Epithelial cell of proximal tubule (primary cell): ENCODE results near the gene INPP4A. TPM values are rescaled to one million over a fixed set of nuclear protein-coding genes. Genes with fewer than 3 reads are reported as not detected.

Experiments used
- DNase-seq: peaks from one replicate; pipeline ENCODE4 v3.0.0-alpha.2; 2011; ENCODE audit warnings: low read depth
- H3K4me3 ChIP-seq: 2 replicates; pipeline ENCODE4 v1.5.1; 2011; ENCODE audit warnings: low read depth, mild to moderate bottlenecking, low read length
- total RNA-seq: library from RNA; depleted of rRNA; stranded (reverse); fragments of >200 nt; gene quantifications from 2 replicates; pipeline ENCODE4 v1.2.3, GENCODE V29; 2015
- TF ChIP-seq, protein P1 (sequence below): conservative IDR thresholded peaks from 2 replicates; pipeline ENCODE4 v1.5.1; 2012; ENCODE audit warnings: low read depth, mild to moderate bottlenecking, low read length

INPP4A gene
- total RNA-seq, 1 donor from 2014 or later, result 12.2 TPM

DNA sequence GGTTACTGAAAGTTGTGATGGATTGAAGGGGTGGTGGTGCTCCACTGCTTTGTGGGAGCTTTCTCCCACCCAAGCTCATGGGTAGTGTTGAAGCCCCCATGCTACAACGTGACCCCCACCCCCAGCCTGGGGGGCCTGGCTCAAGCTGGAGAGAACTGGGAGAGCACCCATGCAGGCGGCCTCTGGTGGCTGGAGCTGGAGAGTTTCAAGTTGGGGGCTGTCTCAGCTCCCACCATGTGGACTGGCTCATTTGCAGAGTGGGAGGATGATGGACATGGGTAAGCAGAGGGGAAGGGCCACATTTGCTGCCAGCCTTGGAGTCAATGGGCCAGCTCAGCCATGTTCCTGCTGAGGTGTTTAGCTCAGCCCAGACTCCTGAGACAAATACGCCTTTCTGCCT lies 62.8 kb downstream of the INPP4A start:
- TF ChIP-seq, protein P1, sequence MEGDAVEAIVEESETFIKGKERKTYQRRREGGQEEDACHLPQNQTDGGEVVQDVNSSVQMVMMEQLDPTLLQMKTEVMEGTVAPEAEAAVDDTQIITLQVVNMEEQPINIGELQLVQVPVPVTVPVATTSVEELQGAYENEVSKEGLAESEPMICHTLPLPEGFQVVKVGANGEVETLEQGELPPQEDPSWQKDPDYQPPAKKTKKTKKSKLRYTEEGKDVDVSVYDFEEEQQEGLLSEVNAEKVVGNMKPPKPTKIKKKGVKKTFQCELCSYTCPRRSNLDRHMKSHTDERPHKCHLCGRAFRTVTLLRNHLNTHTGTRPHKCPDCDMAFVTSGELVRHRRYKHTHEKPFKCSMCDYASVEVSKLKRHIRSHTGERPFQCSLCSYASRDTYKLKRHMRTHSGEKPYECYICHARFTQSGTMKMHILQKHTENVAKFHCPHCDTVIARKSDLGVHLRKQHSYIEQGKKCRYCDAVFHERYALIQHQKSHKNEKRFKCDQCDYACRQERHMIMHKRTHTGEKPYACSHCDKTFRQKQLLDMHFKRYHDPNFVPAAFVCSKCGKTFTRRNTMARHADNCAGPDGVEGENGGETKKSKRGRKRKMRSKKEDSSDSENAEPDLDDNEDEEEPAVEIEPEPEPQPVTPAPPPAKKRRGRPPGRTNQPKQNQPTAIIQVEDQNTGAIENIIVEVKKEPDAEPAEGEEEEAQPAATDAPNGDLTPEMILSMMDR, result no peak
- DNase-seq, result no peak
- no peak overlapping the region for H3K4me3 ChIP-seq

DNA sequence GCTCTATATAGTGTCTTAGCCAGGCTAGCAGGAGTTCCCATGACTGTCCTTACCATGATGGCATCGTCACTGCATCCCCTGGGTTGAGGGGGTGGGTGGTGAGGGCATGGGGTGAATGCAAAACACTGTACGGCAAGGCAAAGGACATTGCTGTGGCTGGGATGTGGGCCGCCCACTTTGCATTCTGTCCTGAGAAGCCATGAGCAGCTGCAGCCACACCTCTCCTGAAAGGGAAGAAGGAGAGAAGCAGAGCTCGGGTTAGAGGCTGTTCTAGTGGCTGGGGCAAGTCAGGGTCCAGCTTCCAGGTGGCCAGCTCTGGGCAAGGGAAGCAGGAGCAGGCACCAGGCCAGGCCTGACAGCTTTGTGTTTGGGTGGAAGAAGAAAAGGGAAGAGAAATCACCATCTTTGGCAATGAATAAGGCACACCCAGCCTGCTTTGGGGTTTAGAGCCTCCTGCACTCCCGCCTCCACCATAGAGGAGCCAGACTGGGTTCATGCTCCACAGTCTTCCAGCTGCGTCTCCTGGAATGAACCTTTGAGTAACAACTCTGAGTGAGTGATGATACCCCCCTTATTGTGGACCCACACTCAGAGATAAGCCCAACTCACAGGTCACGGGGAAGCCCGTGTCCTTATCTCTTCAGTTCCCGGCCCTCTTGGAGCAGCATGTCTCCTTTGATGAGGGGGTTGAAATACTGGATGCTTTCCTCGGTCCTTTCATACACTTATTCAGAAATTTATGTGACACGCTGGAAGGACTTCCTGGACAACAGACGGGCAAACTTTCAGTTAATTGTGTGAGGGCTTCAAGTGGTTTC lies 63.4 kb downstream of the INPP4A start:
- no peak for DNase-seq
- no peak overlapping the region for H3K4me3 ChIP-seq
- TF ChIP-seq, protein P1, result no peak

DNA sequence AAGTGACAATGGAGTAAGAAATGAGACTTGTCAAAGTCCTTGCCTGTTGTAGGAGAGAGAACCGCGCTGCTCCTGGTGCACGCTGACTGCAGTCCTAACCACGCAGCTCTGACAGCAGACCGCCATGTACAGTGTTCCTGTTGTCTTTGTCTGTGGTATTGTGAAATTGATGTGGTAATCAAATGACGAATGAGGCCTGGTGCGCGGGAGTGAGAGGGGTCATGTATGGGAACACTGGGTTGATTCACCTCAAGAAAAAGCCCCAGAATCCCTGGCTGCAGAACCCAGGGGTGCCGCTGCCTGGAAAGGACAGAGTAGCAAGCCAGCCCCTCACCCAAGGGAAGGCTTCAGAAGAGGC lies 64.0 kb downstream of the INPP4A start:
- TF ChIP-seq, protein P1, result no peak
- no peak overlapping the region for H3K4me3 ChIP-seq
- no peak for DNase-seq

DNA sequence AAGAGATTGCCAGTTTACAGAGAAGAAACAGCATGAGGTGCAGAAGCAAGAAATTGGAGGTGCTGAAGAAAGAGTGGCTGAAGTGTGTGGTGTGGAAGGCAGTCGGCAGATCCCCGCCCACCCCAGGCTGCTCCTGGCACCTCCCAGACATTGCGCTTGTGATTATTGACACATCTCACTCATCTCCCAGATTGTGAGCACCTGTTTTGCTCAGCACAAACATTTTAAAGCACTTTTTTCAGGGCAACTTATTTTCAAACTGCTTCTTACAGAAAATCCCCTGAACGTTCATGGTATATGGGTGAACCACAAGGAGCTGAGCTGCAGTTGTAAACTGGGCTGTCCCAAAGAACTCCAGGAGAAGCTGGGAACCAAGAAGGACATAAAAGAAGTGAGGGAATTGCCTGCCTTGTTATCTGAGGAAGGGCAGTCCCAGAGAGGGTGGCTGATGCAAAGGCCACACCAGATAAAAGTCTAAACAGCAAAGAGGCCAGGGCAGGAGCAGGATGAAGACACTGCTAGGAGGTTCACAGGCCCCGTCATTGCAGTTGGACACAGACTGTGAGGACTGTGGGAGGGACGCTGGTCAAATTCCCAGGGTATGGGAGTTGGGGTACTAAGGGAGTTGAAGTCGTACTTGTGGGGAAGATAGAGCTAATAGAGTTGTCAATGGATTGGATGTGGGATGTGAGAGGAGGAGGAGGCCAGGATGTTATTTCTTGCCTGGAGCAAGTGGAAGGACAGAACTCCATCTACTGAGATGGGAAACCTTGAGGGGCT lies 65.1 kb downstream of the INPP4A start:
- DNase-seq, result no peak
- TF ChIP-seq, protein P1, result no peak
- no peak overlapping the region for H3K4me3 ChIP-seq

DNA sequence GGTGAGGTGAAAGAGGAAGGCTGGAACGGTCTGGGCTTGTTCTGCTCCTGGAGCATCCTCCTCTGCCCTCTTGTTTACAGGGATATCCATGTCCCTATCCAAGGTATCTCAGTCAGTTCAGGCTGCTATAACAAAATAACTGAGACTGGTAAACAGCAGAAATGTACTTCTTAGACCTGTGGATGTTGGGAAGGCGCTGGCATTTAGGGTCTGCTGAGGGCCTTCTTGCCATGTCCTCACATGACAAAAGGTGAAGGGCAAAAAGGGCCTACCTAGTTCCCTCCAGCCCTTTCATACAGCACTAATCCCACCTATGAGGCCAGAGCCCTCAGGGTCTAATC lies 65.6 kb downstream of the INPP4A start:
- no peak overlapping the region for H3K4me3 ChIP-seq
- TF ChIP-seq, protein P1, result no peak
- DNase-seq, result no peak

DNA sequence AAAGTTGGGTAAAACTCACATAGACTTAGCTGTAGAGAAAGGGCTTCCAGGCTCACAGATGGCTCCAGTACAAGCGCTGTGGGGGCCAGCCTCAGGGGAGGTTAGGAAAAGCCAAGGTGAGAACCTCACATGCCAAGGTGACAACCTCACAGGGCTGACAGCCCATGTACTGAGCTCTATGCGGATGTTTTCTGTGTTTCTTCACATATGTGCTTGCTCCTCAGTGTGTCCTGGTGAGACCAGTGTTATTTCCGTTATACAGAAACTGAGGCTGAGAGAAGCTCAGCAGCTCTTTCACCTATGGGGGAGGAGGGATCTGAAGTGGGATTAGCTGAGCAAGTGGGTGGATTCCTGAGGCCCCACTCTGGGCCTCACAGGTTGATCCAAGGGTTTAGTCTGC lies 67.3 kb downstream of the INPP4A start:
- no peak overlapping the region for H3K4me3 ChIP-seq
- TF ChIP-seq, protein P1, result no peak
- DNase-seq, result no peak

DNA sequence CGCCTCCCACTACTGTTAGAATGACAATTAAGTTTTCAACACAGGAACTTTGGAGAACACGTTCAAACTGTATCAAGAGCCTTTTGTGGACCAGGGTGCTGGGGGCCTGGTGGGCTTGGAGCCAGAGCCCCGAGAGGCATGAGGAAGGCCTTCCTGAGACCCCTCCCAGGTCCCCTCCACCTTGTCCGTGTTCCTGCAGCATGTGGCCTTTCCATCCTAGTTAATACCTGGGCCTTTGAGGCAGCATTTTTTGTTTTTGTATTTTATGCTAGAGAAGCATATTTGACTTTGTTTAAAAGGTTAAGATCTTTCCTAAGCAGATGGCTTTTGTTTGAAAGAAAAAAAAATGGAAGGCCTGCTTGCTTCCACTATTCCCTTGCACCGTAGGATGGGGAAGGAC lies 68.0 kb downstream of the INPP4A start:
- TF ChIP-seq, protein P1, result no peak
- DNase-seq, result no peak
- no peak overlapping the region for H3K4me3 ChIP-seq
